ENCODE measurements around the gene APOE. TPM values are rescaled to one million over a fixed set of nuclear protein-coding genes. Genes with fewer than 3 reads are reported as not detected.

APOE gene
- total and polyA plus RNA-seq, 2 of the 8 experiments (the other 6 are each of a cell fraction or from before 2014, with no cell fraction given) = 629 to 1,258 TPM

- Histone ChIP-seq H2AK5ac (ENCODE audit: low read depth, low read length) (no peak overlapping the region), H3K4ac (replicated peaks; ENCODE audit: insufficient read length, low read depth, low read length) (no peak overlapping the region), H4K8ac (ENCODE audit: extremely low read depth, insufficient read depth, low read length) (no peak overlapping the region), H3K27me3 (replicated peaks in 1 of 4; ENCODE audit: control insufficient read depth in 3 of 4, extremely low read depth in 1 of 4, insufficient read depth in 3 of 4, low read length in 3 of 4) (no peaks in the 10 kb centered on the region), H2BK12ac (ENCODE audit: low read depth, low read length) (no peak overlapping the region), H3K9me3 (ENCODE audit: insufficient read depth in 2 of 2, low read depth in 1 of 2, low read length in 1 of 2) (no peaks in the 10 kb centered on the region), H3K14ac (ENCODE audit: insufficient read length) (no peak overlapping the region), H2BK20ac (ENCODE audit: low read length) (no peak overlapping the region), H3K36me3 (ENCODE audit: control insufficient read depth in 2 of 4, insufficient read depth in 4 of 4, low read length in 3 of 4) (peaks cover 23 to 53% (median 45%) of the 10 kb centered on the region in 4 experiments), H3K23me2 (ENCODE audit: low read depth, low read length) (no peaks in the 10 kb centered on the region), H2AFZ (ENCODE audit: low read length) (no peak overlapping the region), H3K9ac (replicated peaks in 1 of 4; ENCODE audit: extremely low read depth in 1 of 4, low read depth in 3 of 4, low read length in 3 of 4) (no peak overlapping the region), H3K27ac (ENCODE audit: low read depth, low read length) (no peak overlapping the region), H3K23ac (ENCODE audit: insufficient read length) (no peak overlapping the region), H4K5ac (ENCODE audit: insufficient read length, low read depth, low read length) (no peak overlapping the region), H3K18ac (ENCODE audit: extremely low read depth, low read length) (no peak overlapping the region), H3K4me3 (ENCODE audit: extremely low read depth in 1 of 4, insufficient read depth in 2 of 4, low read depth in 3 of 4, low read length in 4 of 4) (no peak overlapping the region), H3K4me1 (replicated peaks in 1 of 4; ENCODE audit: control insufficient read depth in 3 of 4, insufficient read depth in 4 of 4, low read length in 3 of 4) (peaks cover 0 to 6% (median 5%) of the 10 kb centered on the region in 4 experiments; a peak in 6 of 7 replicates), H4K91ac (replicated peaks; ENCODE audit: insufficient read length, low read length) (no peak overlapping the region), H2BK15ac (ENCODE audit: low read length) (no peak overlapping the region), H3K79me1 (ENCODE audit: low read depth, low read length) (peaks cover 2% of the 10 kb centered on the region), H2BK120ac (replicated peaks; ENCODE audit: low read depth, low read length) (no peak overlapping the region), H4K20me1 (replicated peaks in 1 of 2; ENCODE audit: control insufficient read depth in 1 of 2, insufficient read depth in 2 of 2, low read length in 2 of 2) (peaks cover 6 to 37% of the 10 kb centered on the region in 2 experiments), H3K56ac (replicated peaks; ENCODE audit: insufficient read length, low read depth, low read length) (no peak overlapping the region), H3K79me2 (ENCODE audit: control insufficient read depth in 1 of 2, insufficient read depth in 2 of 2, low read length in 2 of 2) (peaks cover 0 to 7% of the 10 kb centered on the region in 2 experiments; a peak in 1 of 4 replicates), H2BK5ac (ENCODE audit: low read depth, low read length) (no peak overlapping the region), H3K4me2 (ENCODE audit: insufficient read depth in 1 of 2, low read depth in 2 of 2, low read length in 2 of 2) (no peak overlapping the region)
- DNase-seq (ENCODE audit: low read depth in 1 of 2, low spot score in 2 of 2) (no peak), FAIRE-seq (no peak)
- 92% methylated on average over 19 of the region's 19 CpGs; no CpG with 5 or more reads in 1 of the 2 experiments for WGBS, 2 experiments (ENCODE audit: extremely low coverage in 1 of 2, insufficient coverage in 1 of 2, insufficient read length in 1 of 2, insufficient replicate concordance in 2 of 2, low coverage in 1 of 2, low lambda C conversion rate in 2 of 2, missing lambda C conversion rate in 1 of 2)
- POLR2A ChIA-PET (ENCODE audit: partially characterized antibody) = interaction anchor here (1.1 to 12.3 kb wide), 8 partner anchors 7 to 54 kb away, joined by 3 to 247 read pairs (median 9); partner anchors contain the start of genes CLPTM1, NECTIN2 and TOMM40
- TF ChIP-seq KDM5A (IDR thresholded peaks at IDR 0.05; ENCODE audit: low read length) = no peak
- peak; percentile 13; the same call in 1 of the 2 replicates for TF ChIP-seq POLR2AphosphoS5 (IDR thresholded peaks at IDR 0.05; ENCODE audit: low read depth, low read length)
- no peak for TF ChIP-seq RXRA (IDR thresholded peaks at IDR 0.05; ENCODE audit: insufficient read depth, low read depth, low read length)
- no peak for TF ChIP-seq TCF12 (IDR thresholded peaks at IDR 0.05; ENCODE audit: low read depth, low read length)
- CTCF ChIA-PET (ENCODE audit: partially characterized antibody) = interaction anchor here (0.8 to 15.2 kb wide), 3 partner anchors 9 to 116 kb away, joined by 3 to 201 read pairs (median 3); partner anchors contain the start of gene CLPTM1
These were observed 5.0 kb upstream of the APOE start for GRCh38 chr19:44900328-44901244.

Data from H1 (cell line).